IPS-18c (cell line): ENCODE results near the gene TMEM132C.

ENCODE experiments used
- H3K4me3 ChIP-seq: 2 replicates; pipeline ENCODE4 v1.7.0; 2013; ENCODE audit warnings: low read depth, mild to moderate bottlenecking, low read length, moderate library complexity; ENCODE audit not compliant: insufficient read depth
- H3K9me3 ChIP-seq: one replicate; pipeline ENCODE4 v1.6.1; 2013; ENCODE audit warnings: mild to moderate bottlenecking, low read length, moderate library complexity; ENCODE audit not compliant: control insufficient read depth, insufficient read depth

Gene TMEM132C

DNA sequence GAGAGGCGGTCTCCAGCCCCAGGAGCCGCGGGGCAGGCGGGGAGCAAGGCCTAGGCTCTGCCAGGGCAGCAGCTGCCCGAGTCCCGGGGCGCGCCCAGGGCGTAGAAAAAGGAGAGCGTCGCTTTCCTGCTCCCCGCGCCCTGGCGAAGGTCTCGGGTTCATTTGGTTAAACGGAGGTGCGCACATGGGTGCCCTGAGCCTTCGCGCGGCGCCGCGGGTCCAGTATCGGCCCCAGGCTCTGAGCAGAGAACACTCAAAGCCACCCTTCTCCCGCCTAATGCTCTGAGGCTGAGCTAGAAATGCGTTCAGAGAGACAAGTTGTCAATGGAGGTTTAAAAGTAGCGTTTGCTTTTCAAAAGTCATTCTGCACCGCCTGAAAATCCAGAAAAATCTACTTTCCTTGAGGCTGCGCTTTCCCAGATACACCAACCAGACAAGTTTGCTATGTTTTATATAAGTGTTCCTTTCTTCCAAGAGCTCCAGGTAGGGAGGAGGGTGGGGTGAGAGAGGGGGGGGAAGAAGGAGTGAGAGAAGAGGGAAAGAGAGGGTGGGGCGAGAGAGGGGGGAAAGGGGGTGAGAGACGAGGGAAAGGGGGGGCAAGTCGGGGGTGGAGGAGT lies 1.5 kb downstream of the TMEM132C start:
- H3K4me3 ChIP-seq = peak overlapping the region; percentile 55

DNA sequence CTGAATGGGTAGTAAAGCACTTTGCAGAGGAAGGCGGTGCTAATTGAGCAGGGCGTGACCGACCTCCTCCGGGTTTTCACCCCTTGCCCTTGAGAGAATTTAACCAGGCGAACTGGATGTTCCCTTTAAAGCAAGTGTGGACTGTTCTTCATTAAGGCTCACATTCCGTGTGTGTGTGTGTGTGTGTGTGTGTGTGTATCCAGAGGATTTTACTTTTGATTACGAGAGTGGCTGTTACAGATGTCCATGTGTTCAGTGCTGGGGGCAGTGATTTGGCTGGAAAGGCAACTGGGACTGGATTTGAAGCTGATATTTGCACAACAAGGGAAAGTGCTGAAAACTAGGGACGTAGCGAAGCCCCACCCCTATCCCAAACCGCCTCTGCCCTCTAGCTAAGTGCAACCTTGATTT lies 2.2 kb downstream of the TMEM132C start:
- H3K4me3 ChIP-seq = no peak overlapping the region; the same call in 1 of the 2 replicates

More for the DNA sequence above, 1.5 kb downstream of the TMEM132C start:
- peaks cover 6% of the 10 kb centered on the region for H3K9me3 ChIP-seq

DNA sequence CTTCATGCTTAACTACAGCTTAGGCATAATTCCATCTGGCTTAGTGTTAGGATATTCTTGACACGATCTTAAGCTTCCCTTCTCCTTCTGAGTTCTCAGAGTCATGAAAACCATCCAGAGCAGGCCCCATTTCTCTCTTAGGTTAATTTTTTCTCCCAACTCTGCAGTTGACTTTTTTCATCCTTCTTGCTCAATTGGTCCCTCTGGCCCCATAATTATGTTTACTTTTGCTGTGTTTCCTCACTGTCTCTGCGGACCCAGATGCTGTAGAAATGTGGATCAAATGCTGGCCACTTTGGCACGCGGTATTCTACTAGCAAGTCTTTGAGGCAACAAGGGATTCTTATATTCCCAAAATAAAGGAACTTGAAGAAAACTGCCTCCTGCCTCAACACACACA lies 9.5 kb downstream of the TMEM132C start:
- peaks cover 3% of the 10 kb centered on the region for H3K9me3 ChIP-seq
- H3K4me3 ChIP-seq = no peak overlapping the region

More for the DNA sequence above, 2.2 kb downstream of the TMEM132C start:
- peaks cover 4% of the 10 kb centered on the region for H3K9me3 ChIP-seq

DNA sequence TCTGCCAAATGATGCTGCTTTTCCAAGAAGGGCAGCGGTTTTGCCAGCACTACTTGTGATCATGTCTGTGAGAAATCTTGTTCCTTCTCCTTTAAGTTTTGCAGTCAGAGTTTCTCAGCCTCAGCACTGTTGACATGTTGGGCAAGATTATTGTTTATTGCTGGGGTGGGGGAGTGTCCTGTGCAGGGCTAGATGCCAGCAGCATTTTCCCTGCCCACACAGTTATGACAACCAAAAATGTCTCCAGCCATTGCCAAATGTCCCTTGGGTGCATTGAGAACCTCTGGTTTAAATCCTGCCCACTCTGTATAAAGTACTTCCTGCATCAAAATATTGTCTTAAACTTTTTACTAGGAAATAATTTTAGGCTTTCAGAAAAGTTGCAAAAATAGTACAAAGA lies 20.0 kb downstream of the TMEM132C start:
- Histone ChIP-seq H3K4me3 (no peak overlapping the region), H3K9me3 (no peaks in the 10 kb centered on the region)

DNA sequence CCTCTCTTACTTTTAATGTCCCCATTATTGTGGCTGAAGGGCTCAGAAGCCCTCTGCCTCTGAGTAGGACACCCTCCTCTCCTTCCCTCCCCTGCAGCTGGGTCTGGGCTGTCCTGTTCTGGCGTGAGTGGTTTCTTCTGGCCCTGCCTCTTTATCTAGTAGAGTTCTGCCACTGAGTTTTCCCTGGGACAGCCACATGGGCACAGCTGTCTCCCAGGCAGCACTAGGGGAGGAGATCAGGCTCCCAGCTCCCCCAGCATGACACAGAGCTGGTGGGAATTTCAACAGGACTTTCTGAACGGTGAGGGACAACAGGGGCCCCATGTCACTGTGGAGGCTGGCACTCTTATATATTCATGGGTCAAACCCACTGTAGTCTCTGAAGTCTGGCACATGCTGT lies 21.4 kb downstream of the TMEM132C start:
- Histone ChIP-seq H3K4me3 (no peak overlapping the region), H3K9me3 (no peaks in the 10 kb centered on the region)

DNA sequence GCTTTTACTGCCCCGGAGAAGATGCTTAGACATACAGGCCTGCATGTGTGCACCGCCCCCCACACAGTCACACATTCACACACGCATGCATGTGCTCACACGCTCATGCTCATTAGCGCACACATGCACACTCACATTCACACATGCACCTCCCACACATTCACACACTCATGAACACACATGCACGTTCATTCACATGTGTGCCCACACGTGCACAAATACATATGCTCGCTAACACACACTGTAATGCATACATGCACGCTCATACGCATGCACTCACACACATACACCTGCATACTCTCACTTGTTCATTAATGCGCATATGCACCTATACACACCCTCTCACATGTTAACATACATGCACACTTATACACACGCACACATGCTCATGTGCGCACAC lies 21.9 kb downstream of the TMEM132C start:
- H3K4me3 ChIP-seq = no peak overlapping the region
- H3K9me3 ChIP-seq = no peaks in the 10 kb centered on the region

DNA sequence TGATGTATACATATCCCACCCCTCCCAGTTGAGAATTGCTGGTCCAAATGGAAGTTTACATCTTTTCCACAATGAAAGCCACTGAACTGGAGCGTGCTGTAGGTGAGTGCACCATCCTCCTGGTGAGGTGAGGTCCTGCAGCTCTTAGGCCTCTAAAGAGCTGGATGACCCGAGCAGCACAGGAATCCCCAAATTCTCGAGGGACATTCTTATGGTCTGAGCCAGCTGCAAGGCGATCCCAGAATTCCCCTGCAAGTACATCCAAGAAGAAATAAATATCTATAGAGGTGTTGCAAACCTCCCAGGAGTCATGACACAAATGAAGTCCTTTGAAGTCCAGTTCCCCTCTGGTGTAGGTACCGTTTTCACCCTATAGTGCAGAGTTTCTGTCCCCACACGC lies 24.0 kb downstream of the TMEM132C start:
- Histone ChIP-seq H3K4me3 (no peak overlapping the region), H3K9me3 (no peaks in the 10 kb centered on the region)

DNA sequence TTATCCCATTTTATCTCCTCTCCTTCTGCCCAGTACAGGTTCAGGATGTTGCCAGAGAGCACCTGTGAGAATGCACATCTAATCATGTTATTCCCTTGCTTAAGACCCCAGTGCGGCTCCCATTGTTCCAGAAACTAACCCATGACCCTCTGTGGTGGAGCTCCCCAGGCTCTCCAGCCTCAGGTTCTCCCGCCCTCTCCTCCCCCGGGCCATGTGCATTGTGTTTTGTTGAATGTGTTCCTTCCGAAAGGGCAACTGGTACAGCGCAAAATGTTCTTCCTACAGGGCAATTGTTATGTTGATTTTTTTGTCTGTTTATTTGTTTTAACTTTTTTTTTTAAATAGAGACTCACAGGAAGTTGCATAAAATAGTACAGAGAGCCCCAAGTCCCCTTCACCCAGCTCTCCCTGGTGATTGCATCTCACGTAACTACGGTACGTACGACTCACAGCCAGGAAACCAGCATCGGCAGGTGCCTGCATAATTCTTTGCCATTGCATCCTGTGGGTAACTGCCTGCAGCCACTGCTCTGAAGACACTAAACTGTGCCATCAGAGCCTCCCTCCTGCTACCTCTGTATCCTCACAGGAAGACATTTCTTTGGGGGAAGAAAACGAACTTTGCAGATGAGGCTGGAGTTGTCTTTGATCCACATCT lies 31.2 kb downstream of the TMEM132C start:
- no peak overlapping the region for H3K4me3 ChIP-seq
- no peaks in the 10 kb centered on the region for H3K9me3 ChIP-seq

DNA sequence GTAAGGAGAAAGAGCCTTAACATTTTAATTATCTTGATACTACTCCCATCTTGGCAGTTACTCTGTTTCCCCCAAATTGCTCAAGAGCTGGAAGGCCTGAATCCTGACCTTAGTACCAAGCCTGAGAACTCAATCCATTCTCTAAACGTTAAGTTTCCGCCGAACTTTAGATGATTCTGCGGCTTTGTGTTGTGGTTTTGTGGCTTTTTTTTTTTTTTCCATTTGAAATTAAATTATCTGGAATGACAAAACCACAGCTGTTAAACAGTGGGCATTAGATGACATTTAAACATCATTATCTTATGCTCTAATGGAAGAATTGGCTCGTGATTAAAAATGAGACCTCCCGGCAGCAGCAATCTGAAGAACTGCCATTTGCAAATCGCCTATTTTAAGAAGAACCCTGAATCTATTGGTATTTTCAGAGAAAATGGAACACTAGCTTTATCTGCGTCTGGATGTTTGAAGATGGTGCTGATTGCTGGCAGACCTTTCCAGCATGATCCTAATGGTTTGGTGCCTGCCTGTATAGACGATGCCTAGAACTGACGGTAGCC lies 38.4 kb downstream of the TMEM132C start:
- no peak overlapping the region for H3K4me3 ChIP-seq

DNA sequence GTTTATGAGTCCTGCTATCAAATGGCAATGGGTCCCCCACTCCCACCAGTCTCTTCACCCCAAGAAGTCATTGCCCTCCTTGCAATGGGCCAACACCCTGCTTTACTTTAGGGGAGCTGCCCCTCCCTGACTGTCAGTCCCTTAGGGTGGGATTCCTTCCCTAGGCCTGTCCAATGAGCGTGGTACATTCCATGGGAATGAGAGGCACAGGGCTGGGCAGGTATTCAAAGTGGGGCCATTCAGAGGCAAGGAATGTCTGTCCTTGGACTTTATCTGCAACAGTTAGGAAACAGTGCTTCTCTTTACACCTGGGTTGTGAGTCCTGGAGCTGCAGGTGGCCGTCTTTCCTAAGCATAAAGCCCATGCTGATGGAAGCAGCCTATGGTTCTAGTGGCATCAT lies 40.8 kb downstream of the TMEM132C start:
- Histone ChIP-seq H3K9me3 (no peaks in the 10 kb centered on the region), H3K4me3 (no peak overlapping the region)

More for the DNA sequence above, 38.4 kb downstream of the TMEM132C start:
- no peaks in the 10 kb centered on the region for H3K9me3 ChIP-seq

DNA sequence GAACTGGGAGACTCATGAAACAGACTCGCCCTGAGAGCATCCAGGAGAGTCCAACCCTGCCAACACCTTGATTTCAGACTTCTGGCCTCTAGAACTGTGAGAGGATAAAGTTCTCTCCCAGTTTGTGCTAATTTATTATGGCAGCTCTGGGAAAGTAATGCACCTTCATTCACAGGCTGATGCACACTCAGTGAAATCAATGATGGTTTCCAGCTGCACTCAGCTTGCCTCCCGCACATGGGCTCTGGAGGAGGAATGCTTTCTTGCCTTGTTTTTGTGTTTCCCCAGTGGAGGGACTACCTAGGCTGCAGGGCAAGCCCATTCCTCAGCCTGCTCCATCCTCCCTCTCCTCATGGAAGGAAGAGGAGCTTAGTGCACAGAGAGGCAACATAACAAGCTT lies 45.7 kb downstream of the TMEM132C start:
- no peaks in the 10 kb centered on the region for H3K9me3 ChIP-seq
- H3K4me3 ChIP-seq = no peak overlapping the region

DNA sequence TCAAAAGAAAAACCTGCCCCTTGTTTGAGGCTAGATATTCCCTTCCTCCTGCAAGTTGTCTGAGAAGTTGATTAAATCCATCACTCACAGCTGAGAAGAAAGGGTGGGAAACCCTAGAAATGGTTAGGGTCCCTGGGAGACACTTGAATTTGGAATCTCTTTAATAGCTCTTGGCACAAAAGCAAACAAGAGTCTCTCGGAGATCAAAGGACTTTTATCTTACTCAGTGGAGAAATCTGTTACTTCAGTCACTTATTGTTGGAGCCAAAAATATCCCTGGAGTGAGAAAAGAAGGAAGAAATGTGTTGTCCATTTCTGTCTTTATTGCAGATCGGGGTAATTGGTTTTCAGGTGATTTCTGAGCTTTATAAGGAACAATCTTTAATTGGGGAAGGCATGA lies 47.0 kb downstream of the TMEM132C start:
- H3K9me3 ChIP-seq = no peaks in the 10 kb centered on the region
- no peak overlapping the region for H3K4me3 ChIP-seq

DNA sequence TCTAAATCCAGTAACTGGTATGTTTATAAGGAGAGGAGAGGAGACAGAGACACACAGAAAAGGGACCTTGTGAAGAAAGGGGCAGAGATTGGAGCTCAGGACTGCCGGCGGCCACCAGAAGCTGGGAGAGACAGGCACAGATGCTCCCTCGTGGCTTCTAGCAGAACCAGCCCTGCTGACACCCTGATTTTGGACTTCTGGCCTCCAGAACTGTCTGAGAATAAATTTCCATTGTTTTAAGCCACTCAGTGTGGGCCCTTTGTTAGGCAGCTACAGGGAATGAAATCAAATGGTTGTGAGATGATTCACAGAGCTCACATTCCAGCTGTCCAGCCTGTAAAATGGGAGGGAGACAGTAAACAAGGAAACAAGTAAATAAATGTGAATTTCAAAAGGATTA lies 47.6 kb downstream of the TMEM132C start:
- no peaks in the 10 kb centered on the region for H3K9me3 ChIP-seq

DNA sequence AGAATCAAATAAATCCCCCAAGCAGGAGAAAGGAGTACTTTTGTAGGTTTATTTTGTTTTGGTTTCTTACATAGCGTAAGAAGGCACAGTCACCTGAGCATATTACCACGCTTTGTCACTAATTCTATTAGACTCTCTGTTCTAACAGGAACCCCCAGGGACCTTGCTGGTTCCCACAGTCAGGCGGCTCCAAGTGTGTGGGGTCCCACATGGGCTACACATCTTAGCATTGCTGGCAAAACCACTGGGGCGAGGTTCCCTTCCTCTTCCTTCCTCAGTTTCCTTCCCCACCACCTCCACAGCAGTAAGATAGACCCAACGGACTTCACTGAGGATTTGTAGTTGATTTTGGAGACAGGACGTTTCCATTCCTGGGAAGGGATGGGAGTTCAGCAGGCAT lies 49.1 kb downstream of the TMEM132C start:
- no peak overlapping the region for H3K4me3 ChIP-seq
- no peaks in the 10 kb centered on the region for H3K9me3 ChIP-seq

More for the DNA sequence above, 47.6 kb downstream of the TMEM132C start:
- H3K4me3 ChIP-seq = no peak overlapping the region

DNA sequence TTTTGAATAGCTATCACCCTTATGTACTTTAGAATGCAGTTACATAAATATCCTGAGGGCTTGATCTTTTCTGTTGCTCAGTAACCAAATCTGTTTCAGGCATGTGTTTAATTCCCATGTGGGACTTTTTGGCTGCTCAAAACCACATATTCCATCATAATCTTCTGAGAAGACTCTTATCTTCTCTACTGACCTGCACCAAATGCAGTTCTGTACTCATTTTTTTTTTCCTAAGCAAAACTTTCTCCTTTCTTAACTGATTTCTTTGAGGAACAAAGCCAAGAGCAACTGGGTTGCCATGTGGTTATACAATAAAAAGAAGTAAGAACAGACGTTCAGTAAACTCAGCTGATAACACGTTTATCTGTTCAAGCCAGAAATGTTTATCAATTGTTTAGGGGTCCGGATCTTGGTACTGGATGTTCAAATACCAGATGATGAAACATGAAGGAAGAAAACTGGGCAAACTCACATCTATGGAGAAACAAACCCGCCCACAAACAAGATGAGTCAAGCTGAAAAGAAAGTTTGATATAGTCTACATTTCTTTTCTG lies 50.1 kb downstream of the TMEM132C start:
- Histone ChIP-seq H3K4me3 (no peak overlapping the region), H3K9me3 (no peaks in the 10 kb centered on the region)

DNA sequence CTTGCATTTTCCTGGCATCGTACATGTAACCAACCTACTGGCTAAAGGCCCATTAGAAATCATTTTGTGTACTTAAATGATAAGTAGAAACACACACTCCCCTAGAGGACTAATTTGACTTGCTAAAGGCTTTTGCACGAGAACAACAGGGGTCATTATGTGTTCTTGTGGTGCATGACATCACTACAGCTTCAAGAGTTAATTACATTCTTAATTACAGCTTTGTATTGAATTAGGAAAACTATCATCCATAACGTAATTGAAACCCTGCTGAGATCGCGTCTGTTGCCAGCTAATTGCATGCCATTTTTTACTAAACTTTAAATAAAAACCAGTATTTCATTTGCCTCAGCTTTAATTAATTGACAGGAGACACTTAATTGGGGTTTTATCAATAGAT lies 51.4 kb downstream of the TMEM132C start:
- Histone ChIP-seq H3K4me3 (no peak overlapping the region), H3K9me3 (no peaks in the 10 kb centered on the region)

DNA sequence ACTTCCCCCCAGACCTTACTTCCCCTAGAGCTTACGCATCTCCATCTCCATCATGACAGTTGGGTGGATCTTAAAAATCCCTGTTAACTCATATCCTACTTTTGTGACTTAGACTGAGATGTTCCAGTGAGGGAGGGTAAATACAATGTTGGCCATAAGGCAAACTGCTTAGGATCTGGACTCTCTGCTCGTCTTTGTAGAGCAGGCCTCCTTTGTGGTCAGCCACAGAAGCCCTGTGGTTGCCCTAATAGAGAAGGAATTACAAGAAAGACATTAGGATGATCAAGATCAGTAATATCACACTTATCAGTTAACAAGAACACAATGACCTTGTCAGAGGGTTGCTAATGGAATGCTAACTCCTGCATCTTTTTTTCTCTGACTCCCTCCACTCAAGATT lies 52.0 kb downstream of the TMEM132C start:
- Histone ChIP-seq H3K4me3 (no peak overlapping the region), H3K9me3 (no peaks in the 10 kb centered on the region)

DNA sequence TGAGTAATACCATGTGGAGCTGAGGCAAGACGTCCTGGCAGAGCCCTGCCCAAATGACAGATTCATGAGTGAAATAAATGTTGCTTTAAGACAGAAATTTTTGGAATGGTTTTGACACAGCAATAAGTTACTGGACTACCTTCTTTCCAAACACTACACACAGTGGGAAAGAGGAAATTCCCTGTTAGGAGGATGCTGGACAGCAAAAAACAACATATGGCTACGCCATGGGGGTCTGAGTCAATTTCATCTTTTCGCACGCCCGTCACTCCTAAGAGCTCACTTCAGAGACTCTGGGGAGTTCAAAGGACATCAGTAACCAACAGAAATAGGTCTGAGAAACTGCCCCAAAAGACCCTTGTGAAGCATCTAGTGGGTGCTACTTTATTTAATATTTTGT lies 55.4 kb downstream of the TMEM132C start:
- no peaks in the 10 kb centered on the region for H3K9me3 ChIP-seq

More for the DNA sequence above, 55.4 kb downstream of the TMEM132C start:
- no peak overlapping the region for H3K4me3 ChIP-seq
